ENCODE data around the gene LAMA5. TPM values are rescaled to one million over a fixed set of nuclear protein-coding genes. Genes with fewer than 3 reads are reported as not detected.

Gene LAMA5
- total RNA-seq, 2 donors from 2014 or later = 315 to 369 TPM

- TF ChIP-seq, protein P1, sequence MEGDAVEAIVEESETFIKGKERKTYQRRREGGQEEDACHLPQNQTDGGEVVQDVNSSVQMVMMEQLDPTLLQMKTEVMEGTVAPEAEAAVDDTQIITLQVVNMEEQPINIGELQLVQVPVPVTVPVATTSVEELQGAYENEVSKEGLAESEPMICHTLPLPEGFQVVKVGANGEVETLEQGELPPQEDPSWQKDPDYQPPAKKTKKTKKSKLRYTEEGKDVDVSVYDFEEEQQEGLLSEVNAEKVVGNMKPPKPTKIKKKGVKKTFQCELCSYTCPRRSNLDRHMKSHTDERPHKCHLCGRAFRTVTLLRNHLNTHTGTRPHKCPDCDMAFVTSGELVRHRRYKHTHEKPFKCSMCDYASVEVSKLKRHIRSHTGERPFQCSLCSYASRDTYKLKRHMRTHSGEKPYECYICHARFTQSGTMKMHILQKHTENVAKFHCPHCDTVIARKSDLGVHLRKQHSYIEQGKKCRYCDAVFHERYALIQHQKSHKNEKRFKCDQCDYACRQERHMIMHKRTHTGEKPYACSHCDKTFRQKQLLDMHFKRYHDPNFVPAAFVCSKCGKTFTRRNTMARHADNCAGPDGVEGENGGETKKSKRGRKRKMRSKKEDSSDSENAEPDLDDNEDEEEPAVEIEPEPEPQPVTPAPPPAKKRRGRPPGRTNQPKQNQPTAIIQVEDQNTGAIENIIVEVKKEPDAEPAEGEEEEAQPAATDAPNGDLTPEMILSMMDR (conservative IDR thresholded peaks at IDR 0.05) = no peak
- H3K4me3 ChIP-seq (ENCODE audit: low read length) = no peak overlapping the region
- H3K27me3 Mint-ChIP-seq (ENCODE audit: insufficient read depth) = peaks cover 12% of the 10 kb centered on the region
- H3K4me1 ChIP-seq (ENCODE audit: control insufficient read depth, insufficient read depth, low read length) = no peaks in the 10 kb centered on the region
- no peak for DNase-seq
- no peak overlapping the region for H3K9ac ChIP-seq (ENCODE audit: extremely low read depth, low read length, poor library complexity, severe bottlenecking)
- H3K9me3 Mint-ChIP-seq = no peaks in the 10 kb centered on the region
- no peaks in the 10 kb centered on the region for H3K9me3 ChIP-seq (ENCODE audit: control insufficient read depth, low read length)
- H3K36me3 Mint-ChIP-seq (ENCODE audit: low read depth) = no peaks in the 10 kb centered on the region
- peaks cover 6% of the 10 kb centered on the region for H3K27me3 ChIP-seq (ENCODE audit: control insufficient read depth, insufficient read depth, low read length, poor library complexity, severe bottlenecking)
- H3K4me1 Mint-ChIP-seq = no peaks in the 10 kb centered on the region
- 91 to 100% methylated on average over 2 to 11 of the region's 11 CpGs for WGBS, 2 experiments (ENCODE audit: insufficient coverage in 1 of 2, insufficient read length in 1 of 2)
- H3K27ac ChIP-seq (ENCODE audit: low read depth, low read length) = no peak overlapping the region
- no peak overlapping the region for H3K4me3 Mint-ChIP-seq
- H3K27ac Mint-ChIP-seq = no peak overlapping the region
- H3K36me3 ChIP-seq (ENCODE audit: control insufficient read depth, insufficient read depth, low read length) = no peaks in the 10 kb centered on the region
These were observed 46.0 kb upstream of the LAMA5 start for GRCh38 chr20:62413025-62413570.

- Mint-ChIP-seq H3K27ac (no peak overlapping the region), H3K27me3 (ENCODE audit: insufficient read depth) (peaks cover 14% of the 10 kb centered on the region)
- WGBS, 2 experiments (ENCODE audit: insufficient coverage in 1 of 2, insufficient read length in 1 of 2) = 82 to 89% methylated on average over 5 to 22 of the region's 22 CpGs
These were observed 45.3 kb upstream of the LAMA5 start for GRCh38 chr20:62412194-62413024.

GRCh38 chr20:62411479-62412193, 44.5 kb upstream of the LAMA5 start:
- H3K9ac ChIP-seq (ENCODE audit: extremely low read depth, low read length, poor library complexity, severe bottlenecking) = no peak overlapping the region
- WGBS, 2 experiments (ENCODE audit: insufficient coverage in 1 of 2, insufficient read length in 1 of 2) = 91 to 96% methylated on average over 14 to 24 of the region's 24 CpGs

More at GRCh38 chr20:62412194-62413024, 45.3 kb upstream of the LAMA5 start:
- TF ChIP-seq, protein P1 (conservative IDR thresholded peaks at IDR 0.05) = no peak
- Histone ChIP-seq H3K36me3 (ENCODE audit: control insufficient read depth, insufficient read depth, low read length) (no peaks in the 10 kb centered on the region), H3K4me1 (ENCODE audit: control insufficient read depth, insufficient read depth, low read length) (no peaks in the 10 kb centered on the region), H3K9ac (ENCODE audit: extremely low read depth, low read length, poor library complexity, severe bottlenecking) (no peak overlapping the region), H3K9me3 (ENCODE audit: control insufficient read depth, low read length) (no peaks in the 10 kb centered on the region), H3K27me3 (ENCODE audit: control insufficient read depth, insufficient read depth, low read length, poor library complexity, severe bottlenecking) (peaks cover 6% of the 10 kb centered on the region), H3K27ac (ENCODE audit: low read depth, low read length) (no peak overlapping the region), H3K4me3 (ENCODE audit: low read length) (no peak overlapping the region)
- DNase-seq = no peak
- H3K4me1 Mint-ChIP-seq = no peaks in the 10 kb centered on the region
- H3K4me3 Mint-ChIP-seq = no peak overlapping the region
- no peaks in the 10 kb centered on the region for H3K36me3 Mint-ChIP-seq (ENCODE audit: low read depth)
- H3K9me3 Mint-ChIP-seq = no peaks in the 10 kb centered on the region

More at GRCh38 chr20:62411479-62412193, 44.5 kb upstream of the LAMA5 start:
- no peaks in the 10 kb centered on the region for H3K36me3 ChIP-seq (ENCODE audit: control insufficient read depth, insufficient read depth, low read length)
- Mint-ChIP-seq H3K27me3 (ENCODE audit: insufficient read depth) (peaks cover 14% of the 10 kb centered on the region), H3K4me3 (no peak overlapping the region), H3K4me1 (no peaks in the 10 kb centered on the region), H3K27ac (no peak overlapping the region), H3K9me3 (no peaks in the 10 kb centered on the region), H3K36me3 (ENCODE audit: low read depth) (no peaks in the 10 kb centered on the region)
- peaks cover 6% of the 10 kb centered on the region for H3K27me3 ChIP-seq (ENCODE audit: control insufficient read depth, insufficient read depth, low read length, poor library complexity, severe bottlenecking)
- H3K4me3 ChIP-seq (ENCODE audit: low read length) = no peak overlapping the region
- no peaks in the 10 kb centered on the region for H3K9me3 ChIP-seq (ENCODE audit: control insufficient read depth, low read length)
- no peak overlapping the region for H3K27ac ChIP-seq (ENCODE audit: low read depth, low read length)
- H3K4me1 ChIP-seq (ENCODE audit: control insufficient read depth, insufficient read depth, low read length) = no peaks in the 10 kb centered on the region
- TF ChIP-seq, protein P1 (conservative IDR thresholded peaks at IDR 0.05) = no peak
- DNase-seq = no peak

All from endodermal cell (in vitro differentiated cells).